ENCODE data around the gene PSTK. TPM values are rescaled to one million over a fixed set of nuclear protein-coding genes. Genes with fewer than 3 reads are reported as not detected.

Gene PSTK
- total and polyA plus RNA-seq, 8 donors, result 1.4 to 3.1 (median 2.2) TPM

DNA sequence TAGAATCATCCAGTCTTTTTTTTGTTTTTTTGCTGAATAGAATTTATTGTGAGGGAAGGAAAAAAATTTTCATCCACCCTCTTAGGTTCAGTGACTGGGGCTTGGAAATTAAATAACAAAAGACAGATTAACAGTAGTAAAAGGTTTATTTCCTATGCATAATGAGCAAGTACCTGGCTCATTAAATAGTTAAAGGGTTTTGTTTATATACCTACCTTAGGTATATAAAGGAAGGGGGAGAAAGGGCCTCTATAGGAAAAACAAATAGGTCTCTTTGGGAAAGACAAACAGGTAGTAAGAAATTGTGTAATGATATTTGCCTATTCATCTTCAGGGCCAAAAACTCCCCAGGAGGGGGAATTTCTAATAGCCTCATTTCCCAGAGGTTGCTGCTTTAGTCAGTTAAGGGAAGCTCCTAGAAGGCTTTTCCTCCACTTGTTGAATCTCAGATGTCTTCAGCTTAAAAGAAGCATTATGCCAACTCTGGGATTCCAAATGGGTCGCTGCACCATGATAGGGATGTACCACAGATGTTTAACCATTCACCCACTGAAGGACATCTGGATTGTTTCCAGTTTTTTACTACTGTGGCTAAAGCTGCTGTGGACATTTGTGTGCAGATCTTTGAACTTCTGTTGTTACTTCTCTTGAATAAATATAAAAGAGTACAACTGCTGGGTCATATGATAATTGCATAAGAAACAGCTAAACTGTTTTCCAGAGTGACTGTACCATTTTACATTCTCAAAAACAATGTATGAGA is 39.9 kb downstream of the PSTK start:
- 25 to 27% methylated on average over 1 of the region's 1 CpG for WGBS, 2 donors
- DNase-seq (no peak), FAIRE-seq (no peak), ATAC-seq (peak; percentile 49 to 77 (median 67))
- Histone ChIP-seq H3K36me3 (no peaks in the 10 kb centered on the region), H3K9me3 (no peaks in the 10 kb centered on the region), H3K27me3 (no peaks in the 10 kb centered on the region), H3K4me3 (no peak overlapping the region), H3K4me1 (peaks cover 0 to 17% (median 12%) of the 10 kb centered on the region in 3 donors), H3K27ac (peak overlapping the region in 1 of 4 donors; percentile 14)
- intact Hi-C loops (cut with DNase I), result no loop called here
- TF ChIP-seq, protein P1, sequence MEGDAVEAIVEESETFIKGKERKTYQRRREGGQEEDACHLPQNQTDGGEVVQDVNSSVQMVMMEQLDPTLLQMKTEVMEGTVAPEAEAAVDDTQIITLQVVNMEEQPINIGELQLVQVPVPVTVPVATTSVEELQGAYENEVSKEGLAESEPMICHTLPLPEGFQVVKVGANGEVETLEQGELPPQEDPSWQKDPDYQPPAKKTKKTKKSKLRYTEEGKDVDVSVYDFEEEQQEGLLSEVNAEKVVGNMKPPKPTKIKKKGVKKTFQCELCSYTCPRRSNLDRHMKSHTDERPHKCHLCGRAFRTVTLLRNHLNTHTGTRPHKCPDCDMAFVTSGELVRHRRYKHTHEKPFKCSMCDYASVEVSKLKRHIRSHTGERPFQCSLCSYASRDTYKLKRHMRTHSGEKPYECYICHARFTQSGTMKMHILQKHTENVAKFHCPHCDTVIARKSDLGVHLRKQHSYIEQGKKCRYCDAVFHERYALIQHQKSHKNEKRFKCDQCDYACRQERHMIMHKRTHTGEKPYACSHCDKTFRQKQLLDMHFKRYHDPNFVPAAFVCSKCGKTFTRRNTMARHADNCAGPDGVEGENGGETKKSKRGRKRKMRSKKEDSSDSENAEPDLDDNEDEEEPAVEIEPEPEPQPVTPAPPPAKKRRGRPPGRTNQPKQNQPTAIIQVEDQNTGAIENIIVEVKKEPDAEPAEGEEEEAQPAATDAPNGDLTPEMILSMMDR (IDR thresholded peaks at IDR 0.05), result no peak

DNA sequence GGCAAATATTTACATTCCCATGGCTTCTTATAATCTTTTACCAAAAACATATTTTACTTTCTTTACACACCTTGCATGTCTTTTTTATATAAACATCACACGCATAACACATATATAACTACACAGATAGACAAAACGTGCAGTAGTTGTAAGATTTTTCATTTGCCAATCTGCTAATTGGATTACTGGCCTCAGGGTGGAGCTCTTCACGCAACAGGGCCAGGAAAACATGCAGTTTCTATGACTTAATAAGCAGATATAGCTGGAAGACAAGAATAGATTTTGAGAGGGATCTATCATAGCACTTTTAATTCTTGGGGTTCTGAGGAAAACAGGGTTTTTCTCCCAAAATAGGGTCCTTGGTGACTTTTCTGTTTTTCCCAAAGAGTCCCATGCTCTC is 41.3 kb downstream of the PSTK start:
- Histone ChIP-seq H3K9me3 (no peaks in the 10 kb centered on the region), H3K4me3 (no peak overlapping the region), H3K27ac (no peak overlapping the region), H3K36me3 (no peaks in the 10 kb centered on the region), H3K27me3 (no peaks in the 10 kb centered on the region), H3K4me1 (peaks cover 0 to 17% (median 12%) of the 10 kb centered on the region in 3 donors)
- DNase-seq, result no peak
- peak; percentile 49 to 77 (median 70) for ATAC-seq
- peak; percentile 5 for FAIRE-seq
- intact Hi-C loops (cut with DNase I), result no loop called here
- TF ChIP-seq, protein P1 (IDR thresholded peaks at IDR 0.05), result no peak
- 38 to 54% methylated on average over 3 of the region's 3 CpGs for WGBS, 2 donors

DNA sequence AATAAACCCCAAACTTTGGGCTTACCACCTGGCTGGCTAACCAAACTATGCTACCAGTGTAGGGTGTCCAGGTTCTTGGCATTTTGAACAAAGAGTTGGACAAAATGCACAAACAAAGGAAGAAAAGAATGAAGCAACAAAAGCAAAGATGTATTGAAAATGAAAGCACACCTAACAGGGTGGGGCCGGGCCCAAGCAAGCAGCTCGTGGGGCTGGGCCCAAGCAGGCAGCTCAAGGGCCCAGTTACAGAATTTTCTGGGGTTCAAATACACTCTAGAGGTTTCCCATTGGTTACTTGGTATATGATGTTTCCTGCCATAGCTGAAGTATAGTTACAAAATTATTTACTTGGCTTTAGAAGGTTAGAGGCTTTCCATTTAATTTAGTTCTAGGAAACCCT is 44.3 kb downstream of the PSTK start:
- WGBS, 2 donors, result 95 to 97% methylated on average over 2 of the region's 2 CpGs
- intact Hi-C loops (cut with DNase I), result no loop called here
- H3K27ac ChIP-seq, result no peak overlapping the region
- H3K36me3 ChIP-seq, result no peaks in the 10 kb centered on the region
- H3K4me3 ChIP-seq, result no peak overlapping the region
- no peak for FAIRE-seq
- H3K4me1 ChIP-seq, result peaks cover 0 to 17% (median 12%) of the 10 kb centered on the region in 3 donors
- no peak for ATAC-seq
- no peaks in the 10 kb centered on the region for H3K9me3 ChIP-seq
- DNase-seq, result no peak
- TF ChIP-seq, protein P1 (IDR thresholded peaks at IDR 0.05), result no peak
- no peaks in the 10 kb centered on the region for H3K27me3 ChIP-seq

DNA sequence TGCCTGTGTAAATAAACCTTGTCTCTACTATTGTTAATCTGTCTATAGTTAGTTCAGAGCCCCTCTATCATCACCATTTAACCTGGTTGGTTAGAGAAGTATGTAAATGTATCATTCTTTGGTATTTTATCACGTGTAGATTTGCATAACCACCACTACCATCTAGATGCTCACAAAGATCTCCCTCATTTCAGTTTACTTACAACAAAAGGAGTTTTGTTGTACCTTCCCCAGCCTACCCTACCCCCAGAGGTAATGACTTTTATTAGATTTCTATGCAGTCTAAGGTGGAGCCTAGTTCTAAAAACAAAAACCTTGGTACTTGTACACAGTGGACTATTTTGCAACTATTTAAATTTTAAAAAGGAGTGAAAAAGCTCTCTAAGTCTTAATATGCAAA is 46.1 kb downstream of the PSTK start:
- DNase-seq (no peak), FAIRE-seq (no peak), ATAC-seq (no peak)
- intact Hi-C loops (cut with DNase I), result no loop called here
- 42 to 49% methylated on average over 1 of the region's 1 CpG for WGBS, 2 donors
- H3K4me1 ChIP-seq, result peaks cover 0 to 7% (median 2%) of the 10 kb centered on the region in 3 donors
- H3K9me3 ChIP-seq, result no peaks in the 10 kb centered on the region
- H3K27me3 ChIP-seq, result no peaks in the 10 kb centered on the region
- no peak overlapping the region for H3K27ac ChIP-seq
- H3K36me3 ChIP-seq, result no peaks in the 10 kb centered on the region
- TF ChIP-seq, protein P1 (IDR thresholded peaks at IDR 0.05), result no peak
- no peak overlapping the region for H3K4me3 ChIP-seq

DNA sequence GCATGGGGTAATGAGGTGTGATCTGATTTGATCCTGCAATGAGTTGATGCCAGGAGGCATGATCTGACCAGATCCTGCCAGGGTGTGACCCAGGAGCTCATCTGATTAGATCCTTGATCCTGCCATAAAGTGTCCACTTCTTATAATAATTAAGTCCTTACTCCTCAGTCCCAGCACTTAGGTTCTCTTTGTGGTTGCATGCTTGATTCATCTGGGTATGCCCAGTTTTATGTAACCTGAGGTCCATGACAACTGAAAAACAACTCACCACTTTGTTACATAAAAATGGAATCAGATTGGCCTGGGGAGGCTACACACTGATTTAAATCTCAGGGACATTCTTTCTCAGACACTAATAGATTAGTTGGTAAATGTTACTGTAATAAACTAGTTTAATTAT is 47.7 kb downstream of the PSTK start:
- intact Hi-C loops (cut with DNase I), result no loop called here
- Histone ChIP-seq H3K4me3 (no peak overlapping the region), H3K27ac (no peak overlapping the region), H3K4me1 (no peaks in the 10 kb centered on the region), H3K36me3 (no peaks in the 10 kb centered on the region), H3K27me3 (no peaks in the 10 kb centered on the region), H3K9me3 (no peaks in the 10 kb centered on the region)
- TF ChIP-seq, protein P1 (IDR thresholded peaks at IDR 0.05), result no peak
- no peak for ATAC-seq
- FAIRE-seq, result no peak
- DNase-seq, result no peak
